ENCODE measurements around the gene ALK.

- TF ChIP-seq REST (IDR thresholded peaks at IDR 0.05; ENCODE audit: insufficient read depth in 1 of 2, low read depth in 2 of 2, low read length in 2 of 2) (no peak), POLR2AphosphoS5 (IDR thresholded peaks at IDR 0.05; ENCODE audit: low read depth, low read length) (no peak), TAF1 (IDR thresholded peaks at IDR 0.05; ENCODE audit: borderline replicate concordance, insufficient read depth, low read length) (no peak)
Measured at GRCh38 chr2:29627279-29627711, 294.1 kb downstream of the ALK start.
